HG03571 (cell line): ENCODE measurements around the gene ADAM12.

Experiments
- ATAC-seq: cut with Tn5 transposase; IDR thresholded peaks from one replicate; pipeline ENCODE4 v1.9.1; 2021; ENCODE audit not compliant: unreplicated experiment

Gene ADAM12

DNA sequence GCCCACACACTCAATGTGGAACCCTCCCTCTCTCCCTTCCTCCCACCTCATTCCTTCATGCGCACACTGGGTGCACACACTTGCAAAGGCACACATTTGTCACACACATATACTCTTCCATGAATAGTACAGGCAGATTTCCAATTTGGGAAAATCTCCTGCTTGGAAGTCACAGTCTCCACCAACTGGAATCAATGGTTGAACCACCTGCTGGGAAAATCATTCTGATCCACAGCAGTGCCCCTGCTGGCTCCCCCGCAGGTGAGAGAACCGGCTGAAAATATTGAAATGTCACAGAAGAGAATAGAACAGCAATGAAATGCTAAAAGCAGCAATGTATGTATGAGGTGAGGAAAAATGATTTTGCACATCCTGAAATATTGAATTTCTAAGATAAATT, 232.7 kb downstream of the ADAM12 start:
- ATAC-seq = no peak

- ATAC-seq = no peak
Measured at GRCh38 chr10:126153711-126154628, 234.3 kb downstream of the ADAM12 start.

GRCh38 chr10:126147866-126148587, 240.2 kb downstream of the ADAM12 start:
- no peak for ATAC-seq

DNA sequence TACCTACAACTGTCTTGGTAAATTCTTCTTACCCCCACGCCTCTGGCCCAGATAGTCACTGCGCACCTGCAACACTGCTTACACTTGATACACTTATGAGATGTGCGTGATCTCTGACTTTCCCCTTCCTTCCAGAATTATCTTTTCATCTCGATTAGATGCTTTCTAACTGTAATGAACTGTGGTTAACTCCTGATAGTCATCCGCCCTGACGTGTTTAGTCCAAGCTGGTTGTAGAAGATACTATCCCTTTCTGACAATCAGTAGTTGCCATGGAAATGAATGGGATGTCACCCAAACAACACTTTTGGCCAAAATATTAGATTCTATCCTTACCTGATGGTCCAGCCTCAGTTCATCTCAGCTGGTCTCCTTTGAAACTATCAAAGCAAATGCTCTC, 241.5 kb downstream of the ADAM12 start:
- ATAC-seq = no peak

DNA sequence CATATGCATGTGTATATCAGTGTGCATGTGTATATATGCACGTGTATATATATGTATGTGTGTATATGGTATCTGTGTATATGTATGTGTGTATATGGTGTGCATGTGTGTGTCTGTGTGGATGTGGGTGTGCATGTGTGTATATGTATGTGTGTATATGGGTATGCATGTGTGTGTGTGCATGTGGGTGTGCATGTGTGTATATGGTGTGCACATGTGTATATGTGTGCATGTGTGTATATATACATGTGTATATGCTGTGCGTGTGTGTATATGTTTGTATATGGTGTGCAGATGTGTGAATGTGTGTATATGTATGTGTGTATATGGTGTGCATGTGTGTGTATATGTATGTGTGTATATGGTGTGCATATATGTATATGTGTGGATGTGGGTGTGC, 245.2 kb downstream of the ADAM12 start:
- no peak for ATAC-seq

GRCh38 chr10:126140746-126141273, 247.5 kb downstream of the ADAM12 start:
- ATAC-seq = no peak

DNA sequence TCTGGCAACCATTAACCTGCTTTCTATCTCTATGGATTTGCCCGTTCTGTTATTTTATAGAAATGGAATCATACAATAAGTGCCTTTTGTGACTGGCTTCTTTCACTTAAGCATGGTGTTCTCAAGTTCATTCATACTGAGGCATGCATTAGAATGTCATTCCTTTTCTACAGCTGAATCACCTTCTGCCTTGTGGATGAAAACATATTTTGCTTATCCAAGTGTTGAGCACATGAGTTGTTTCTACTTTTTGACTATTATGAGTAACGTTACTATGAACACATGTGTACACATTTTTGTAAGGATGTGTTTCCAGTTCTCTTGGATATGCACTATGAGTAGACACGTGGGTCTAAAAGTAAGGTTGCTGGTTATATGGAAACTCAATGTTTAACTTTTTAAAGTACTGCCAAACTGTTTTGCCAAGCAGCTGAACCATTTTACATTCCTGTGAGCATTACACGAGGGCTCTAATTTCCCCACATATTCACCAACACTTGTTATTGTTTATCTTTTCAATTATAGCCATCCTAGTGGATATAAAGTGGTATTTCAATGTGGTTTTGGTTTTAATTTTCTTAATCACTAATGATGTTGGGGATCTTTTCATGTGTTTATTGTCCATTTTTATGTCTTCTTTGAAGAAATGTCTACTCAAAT, 250.6 kb downstream of the ADAM12 start:
- ATAC-seq = no peak

DNA sequence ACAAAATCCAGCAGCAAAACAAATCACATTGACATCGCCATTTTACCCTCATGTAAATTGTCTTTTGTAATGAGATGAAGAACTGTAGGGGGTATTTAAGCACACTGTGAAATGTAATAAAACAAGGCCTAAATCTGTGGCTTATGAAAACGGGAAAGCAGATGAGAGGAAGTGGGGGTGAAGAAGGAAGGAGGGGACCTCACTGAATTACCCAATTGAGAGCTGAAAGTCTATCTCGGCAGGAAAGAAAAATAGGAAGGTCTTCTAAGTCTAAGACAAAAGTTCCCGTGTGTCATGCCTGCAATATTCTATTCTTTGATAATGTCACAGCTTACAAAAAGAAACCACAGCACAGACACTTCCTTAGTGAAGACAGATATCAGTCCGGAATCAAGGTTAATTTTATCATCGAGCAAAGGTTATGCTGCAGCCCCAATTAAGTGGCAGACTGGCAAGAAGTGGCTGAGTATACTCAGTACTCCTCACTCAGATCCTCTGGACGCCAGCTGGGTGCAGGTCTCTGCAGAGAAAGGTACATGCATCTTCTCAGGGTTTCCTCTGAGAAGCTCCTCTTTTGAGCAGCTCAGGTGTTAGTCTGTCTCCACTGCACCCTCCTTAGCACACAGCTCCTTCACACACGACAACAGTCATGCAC, 252.2 kb downstream of the ADAM12 start:
- ATAC-seq = no peak

DNA sequence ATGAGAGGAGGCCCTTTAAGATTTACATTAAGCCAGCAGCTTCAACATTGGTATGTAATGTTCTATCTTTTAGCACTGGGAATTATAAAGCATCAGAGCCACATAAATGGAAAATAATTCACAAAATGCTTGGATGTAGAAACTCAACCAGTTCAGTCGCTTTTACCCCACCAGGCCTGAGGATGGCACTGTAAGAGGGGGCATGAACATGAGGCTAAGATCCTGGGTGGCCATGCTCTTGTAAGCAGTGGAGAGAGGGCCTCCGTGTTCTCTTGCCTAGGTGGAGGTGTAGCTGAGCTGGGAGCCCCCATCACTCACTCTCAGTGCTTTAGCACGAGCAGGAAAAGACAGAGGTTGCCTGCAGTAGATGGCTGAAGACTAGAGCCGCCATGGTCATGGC, 253.1 kb downstream of the ADAM12 start:
- no peak for ATAC-seq

- ATAC-seq = no peak
Measured at GRCh38 chr10:126133906-126134656, 254.2 kb downstream of the ADAM12 start.

DNA sequence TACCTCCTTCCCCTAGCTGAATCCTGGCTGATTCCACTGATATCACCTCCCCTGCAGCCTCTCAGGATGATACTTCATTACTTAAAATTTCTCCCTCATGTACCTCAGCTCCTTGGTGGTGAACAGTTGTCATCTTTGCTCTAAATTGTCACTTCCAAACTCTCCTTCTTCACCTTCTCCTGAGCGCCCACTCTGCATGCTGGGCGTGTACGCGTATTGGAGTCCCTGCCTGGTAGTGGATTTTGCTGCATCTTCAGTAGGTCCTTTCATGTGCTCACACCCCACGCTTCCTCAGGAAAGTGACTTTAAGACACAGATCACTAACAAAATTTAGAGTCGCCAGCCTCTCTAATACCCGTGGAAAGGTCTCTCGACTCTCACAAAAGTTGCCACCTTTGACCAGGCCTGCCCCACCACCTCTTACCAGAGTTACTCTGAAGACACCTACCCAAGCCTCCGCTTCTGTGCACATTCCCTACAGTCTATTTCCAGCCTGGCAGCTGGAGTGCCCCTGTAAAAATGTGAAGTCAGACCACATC, 255.1 kb downstream of the ADAM12 start:
- no peak for ATAC-seq

GRCh38 chr10:126131341-126131740, 256.9 kb downstream of the ADAM12 start:
- ATAC-seq = no peak

DNA sequence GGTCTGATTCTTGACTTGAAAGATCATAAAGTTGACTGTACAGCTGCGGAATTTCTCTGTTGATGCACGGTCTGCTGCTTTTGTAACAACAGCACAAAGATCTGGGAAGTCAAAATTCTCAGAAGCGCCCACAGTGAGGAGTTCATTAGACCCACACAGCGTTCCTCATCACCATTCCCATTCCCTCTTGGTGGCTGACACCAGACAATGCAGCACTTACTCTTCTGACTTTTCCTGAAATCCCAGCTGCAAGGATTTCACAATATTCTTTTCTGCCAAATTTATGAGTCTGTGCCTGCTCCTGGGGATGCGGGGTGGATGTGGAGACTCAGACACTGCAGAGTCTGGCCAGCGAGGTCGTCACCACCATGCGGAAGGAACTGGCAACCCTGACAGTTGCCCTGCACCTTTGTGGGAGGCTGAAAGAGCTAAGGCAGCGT, 258.0 kb downstream of the ADAM12 start:
- no peak for ATAC-seq

DNA sequence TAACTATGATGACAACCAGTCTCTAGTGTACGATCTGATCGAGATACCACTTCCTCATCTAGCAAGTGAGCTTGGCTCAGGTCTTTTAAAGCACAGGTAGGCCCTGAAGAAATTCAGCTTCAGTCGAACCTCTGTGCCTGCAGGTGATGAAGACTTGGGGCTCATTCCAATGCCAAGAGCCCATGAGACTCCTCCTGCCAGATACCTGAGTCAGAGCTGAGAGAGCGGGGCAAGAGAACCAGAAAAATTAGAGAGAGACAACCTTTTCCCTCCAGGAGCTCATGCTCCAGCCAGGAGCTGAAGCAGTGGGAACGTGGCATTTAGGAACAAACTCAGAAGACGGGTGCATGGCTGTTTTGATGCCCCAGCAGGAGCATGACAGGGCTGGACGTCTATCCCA, 259.3 kb downstream of the ADAM12 start:
- ATAC-seq = no peak

GRCh38 chr10:126128581-126128980, 259.7 kb downstream of the ADAM12 start:
- ATAC-seq = no peak

DNA sequence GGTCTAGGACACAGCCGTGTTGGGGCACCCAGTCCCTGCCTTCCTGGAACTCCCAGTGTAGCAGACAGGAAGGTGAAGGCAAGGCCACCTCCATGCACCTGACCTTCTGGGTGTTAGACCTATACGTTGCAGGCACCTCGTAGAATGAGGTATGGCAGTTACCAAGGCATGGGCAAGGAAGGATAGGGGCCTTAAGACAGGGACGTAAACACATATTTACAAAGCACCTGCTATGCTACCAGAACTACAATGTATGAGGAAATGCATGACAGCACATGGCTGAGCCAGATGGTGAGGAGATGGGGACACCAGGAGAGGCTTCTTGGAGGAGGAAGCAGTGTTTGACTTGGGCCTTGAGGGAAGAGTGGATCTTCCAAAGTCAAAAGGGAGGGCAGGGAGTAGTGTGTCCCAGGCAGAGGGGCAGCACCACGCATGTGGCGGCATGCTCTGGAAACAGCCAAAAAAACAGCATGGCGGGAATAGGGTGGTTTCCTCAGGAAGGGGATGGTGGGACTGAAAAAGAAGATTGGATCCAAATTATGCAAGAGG, 260.7 kb downstream of the ADAM12 start:
- ATAC-seq = no peak

GRCh38 chr10:126126866-126127265, 261.4 kb downstream of the ADAM12 start:
- no peak for ATAC-seq

- no peak for ATAC-seq
Measured at GRCh38 chr10:126126023-126126422, 262.3 kb downstream of the ADAM12 start.

GRCh38 chr10:126124668-126125349, 263.5 kb downstream of the ADAM12 start:
- no peak for ATAC-seq
